Measurements from ENCODE around the gene ZDHHC13. TPM values are rescaled to one million over a fixed set of nuclear protein-coding genes. Genes with fewer than 3 reads are reported as not detected.

ZDHHC13 gene
- polyA plus RNA-seq, 2 of the 4 experiments (the other 2 are of a cell fraction) = 17.6 to 34.3 TPM

DNA sequence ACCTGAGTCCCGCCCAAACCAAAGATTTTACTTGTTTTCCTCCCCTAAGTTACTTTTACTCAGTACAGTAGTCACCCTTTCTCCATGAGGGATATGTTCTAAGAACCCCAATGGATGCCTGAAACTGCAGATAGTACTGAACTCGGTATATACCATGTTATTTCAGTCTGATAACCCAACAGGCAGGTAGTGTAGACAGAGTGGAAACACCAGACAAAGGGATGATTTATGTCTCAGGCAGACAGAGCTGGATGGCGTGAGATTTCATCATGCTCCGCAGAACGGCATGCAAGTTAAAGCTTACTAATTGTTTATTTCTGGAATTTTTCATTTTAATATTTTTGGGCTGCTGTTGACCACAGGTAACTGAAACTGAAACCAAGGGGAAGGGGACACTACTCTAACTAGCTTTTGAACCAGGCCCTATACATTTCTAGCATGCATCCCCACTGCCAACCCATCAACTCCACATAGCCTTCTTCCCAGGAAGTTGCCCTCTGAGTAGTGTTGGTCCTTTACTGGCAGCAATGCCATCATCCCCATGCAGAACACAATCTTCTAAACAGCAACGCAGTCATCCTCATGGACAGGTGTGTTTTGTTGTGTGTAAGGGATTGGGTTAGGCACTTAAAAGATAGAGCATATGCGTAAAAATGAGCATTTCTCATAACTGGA lies 57.1 kb downstream of the ZDHHC13 start:
- CTCF ChIA-PET = no interaction called here
- POLR2A ChIA-PET = no interaction called here
- 93% methylated on average over 7 of the region's 7 CpGs for WGBS (ENCODE audit: missing lambda C conversion rate)
- no peak overlapping the region for H3K4me3 ChIP-seq
- FAIRE-seq = no peak
- H3K4me1 ChIP-seq = no peaks in the 10 kb centered on the region
- no peak for TF ChIP-seq ZFP36 (IDR thresholded peaks at IDR 0.05; ENCODE audit: borderline replicate concordance, partially characterized antibody)
- TF ChIP-seq, protein P1, sequence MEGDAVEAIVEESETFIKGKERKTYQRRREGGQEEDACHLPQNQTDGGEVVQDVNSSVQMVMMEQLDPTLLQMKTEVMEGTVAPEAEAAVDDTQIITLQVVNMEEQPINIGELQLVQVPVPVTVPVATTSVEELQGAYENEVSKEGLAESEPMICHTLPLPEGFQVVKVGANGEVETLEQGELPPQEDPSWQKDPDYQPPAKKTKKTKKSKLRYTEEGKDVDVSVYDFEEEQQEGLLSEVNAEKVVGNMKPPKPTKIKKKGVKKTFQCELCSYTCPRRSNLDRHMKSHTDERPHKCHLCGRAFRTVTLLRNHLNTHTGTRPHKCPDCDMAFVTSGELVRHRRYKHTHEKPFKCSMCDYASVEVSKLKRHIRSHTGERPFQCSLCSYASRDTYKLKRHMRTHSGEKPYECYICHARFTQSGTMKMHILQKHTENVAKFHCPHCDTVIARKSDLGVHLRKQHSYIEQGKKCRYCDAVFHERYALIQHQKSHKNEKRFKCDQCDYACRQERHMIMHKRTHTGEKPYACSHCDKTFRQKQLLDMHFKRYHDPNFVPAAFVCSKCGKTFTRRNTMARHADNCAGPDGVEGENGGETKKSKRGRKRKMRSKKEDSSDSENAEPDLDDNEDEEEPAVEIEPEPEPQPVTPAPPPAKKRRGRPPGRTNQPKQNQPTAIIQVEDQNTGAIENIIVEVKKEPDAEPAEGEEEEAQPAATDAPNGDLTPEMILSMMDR (IDR thresholded peaks at IDR 0.05) = no peak
- TF ChIP-seq, protein P2, sequence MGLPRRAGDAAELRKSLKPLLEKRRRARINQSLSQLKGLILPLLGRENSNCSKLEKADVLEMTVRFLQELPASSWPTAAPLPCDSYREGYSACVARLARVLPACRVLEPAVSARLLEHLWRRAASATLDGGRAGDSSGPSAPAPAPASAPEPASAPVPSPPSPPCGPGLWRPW (IDR thresholded peaks at IDR 0.05) = no peak
- no peak for TF ChIP-seq PHF8 (IDR thresholded peaks at IDR 0.05; ENCODE audit: borderline replicate concordance, low read depth)
- no peak for TF ChIP-seq FOSB (CRISPR knock-in tag; IDR thresholded peaks at IDR 0.05)
- no peak for TF ChIP-seq ESRRA (IDR thresholded peaks at IDR 0.05; ENCODE audit: borderline replicate concordance, low read length)
- no peak for TF ChIP-seq MYC (IDR thresholded peaks at IDR 0.05; ENCODE audit: borderline replicate concordance, low read length)
- TF ChIP-seq, protein P3, sequence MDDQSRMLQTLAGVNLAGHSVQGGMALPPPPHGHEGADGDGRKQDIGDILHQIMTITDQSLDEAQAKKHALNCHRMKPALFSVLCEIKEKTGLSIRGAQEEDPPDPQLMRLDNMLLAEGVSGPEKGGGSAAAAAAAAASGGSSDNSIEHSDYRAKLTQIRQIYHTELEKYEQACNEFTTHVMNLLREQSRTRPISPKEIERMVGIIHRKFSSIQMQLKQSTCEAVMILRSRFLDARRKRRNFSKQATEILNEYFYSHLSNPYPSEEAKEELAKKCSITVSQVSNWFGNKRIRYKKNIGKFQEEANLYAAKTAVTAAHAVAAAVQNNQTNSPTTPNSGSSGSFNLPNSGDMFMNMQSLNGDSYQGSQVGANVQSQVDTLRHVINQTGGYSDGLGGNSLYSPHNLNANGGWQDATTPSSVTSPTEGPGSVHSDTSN (IDR thresholded peaks at IDR 0.05) = no peak
- no peak for TF ChIP-seq NR3C1 (IDR thresholded peaks at IDR 0.05)
- no peak for TF ChIP-seq ZSCAN20 (CRISPR knock-in tag; IDR thresholded peaks at IDR 0.05)
- TF ChIP-seq CBX2 (IDR thresholded peaks at IDR 0.05; ENCODE audit: borderline replicate concordance, low read depth) = no peak
- no peak for TF ChIP-seq POLR2A (IDR thresholded peaks at IDR 0.05; ENCODE audit: low read length)
- TF ChIP-seq MAZ (IDR thresholded peaks at IDR 0.05; ENCODE audit: borderline replicate concordance, low read depth, low read length) = no peak
- ATAC-seq = no peak
- no peak overlapping the region for H3K4me2 ChIP-seq
- DNase-seq (ENCODE audit: low read depth in 1 of 2, low spot score in 1 of 2) = no peak
- no peak overlapping the region for H3K27ac ChIP-seq
- H3K9me3 ChIP-seq = no peaks in the 10 kb centered on the region

DNA sequence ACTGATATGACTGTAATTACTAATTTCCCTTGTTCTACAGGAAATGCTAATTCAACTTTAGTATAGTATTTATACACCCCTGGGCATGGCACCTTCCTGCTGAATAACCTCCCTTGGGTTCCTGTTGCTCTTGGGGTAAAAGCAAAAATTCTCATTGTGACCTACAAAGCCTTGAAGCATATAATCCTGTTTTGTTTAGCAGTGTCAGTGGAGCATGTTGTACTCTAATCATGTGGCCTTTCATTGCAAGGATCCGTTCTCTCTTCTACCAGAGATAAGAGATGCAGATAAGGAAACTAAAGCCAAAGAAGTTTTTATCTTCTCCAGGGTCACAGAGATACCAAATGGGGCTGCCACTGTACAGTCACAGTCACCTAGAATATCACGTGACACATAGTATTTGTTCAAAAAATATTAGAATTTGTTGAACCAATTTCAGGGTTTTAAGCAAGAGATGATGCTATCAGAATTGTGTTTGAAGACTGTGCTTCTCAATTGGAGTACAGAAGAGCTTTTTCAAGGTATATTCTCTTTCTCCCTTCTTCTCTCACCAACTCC lies 59.7 kb downstream of the ZDHHC13 start:
- ATAC-seq = no peak
- ChIA-PET POLR2A (no interaction called here), CTCF (no interaction called here)
- no peak for DNase-seq (ENCODE audit: low read depth in 1 of 2, low spot score in 1 of 2)
- 97% methylated on average over 2 of the region's 2 CpGs for WGBS (ENCODE audit: missing lambda C conversion rate)
- Histone ChIP-seq H3K27ac (no peak overlapping the region), H3K4me3 (no peak overlapping the region), H3K4me2 (no peak overlapping the region), H3K9me3 (no peaks in the 10 kb centered on the region), H3K4me1 (no peaks in the 10 kb centered on the region)
- TF ChIP-seq NR3C1 (IDR thresholded peaks at IDR 0.05) = no peak
- TF ChIP-seq RARB (CRISPR knock-in tag; IDR thresholded peaks at IDR 0.05) = no peak
- TF ChIP-seq MYC (IDR thresholded peaks at IDR 0.05; ENCODE audit: borderline replicate concordance, low read length) = no peak
- TF ChIP-seq, protein P4, sequence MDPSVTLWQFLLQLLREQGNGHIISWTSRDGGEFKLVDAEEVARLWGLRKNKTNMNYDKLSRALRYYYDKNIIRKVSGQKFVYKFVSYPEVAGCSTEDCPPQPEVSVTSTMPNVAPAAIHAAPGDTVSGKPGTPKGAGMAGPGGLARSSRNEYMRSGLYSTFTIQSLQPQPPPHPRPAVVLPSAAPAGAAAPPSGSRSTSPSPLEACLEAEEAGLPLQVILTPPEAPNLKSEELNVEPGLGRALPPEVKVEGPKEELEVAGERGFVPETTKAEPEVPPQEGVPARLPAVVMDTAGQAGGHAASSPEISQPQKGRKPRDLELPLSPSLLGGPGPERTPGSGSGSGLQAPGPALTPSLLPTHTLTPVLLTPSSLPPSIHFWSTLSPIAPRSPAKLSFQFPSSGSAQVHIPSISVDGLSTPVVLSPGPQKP (IDR thresholded peaks at IDR 0.05; ENCODE audit: low read depth, low read length) = no peak
- TF ChIP-seq SMC3 (IDR thresholded peaks at IDR 0.05) = no peak
- TF ChIP-seq ESRRA (IDR thresholded peaks at IDR 0.05; ENCODE audit: borderline replicate concordance, low read length) = no peak
- TF ChIP-seq CHD4 (IDR thresholded peaks at IDR 0.05; ENCODE audit: borderline replicate concordance) = no peak
- no peak for TF ChIP-seq NFE2L2 (conservative IDR thresholded peaks at IDR 0.05; ENCODE audit: low read length)
- no peak for TF ChIP-seq CBX8 (IDR thresholded peaks at IDR 0.05)
- no peak for TF ChIP-seq NPAS2 (CRISPR knock-in tag; IDR thresholded peaks at IDR 0.05; ENCODE audit: borderline replicate concordance)
- TF ChIP-seq RFX5 (IDR thresholded peaks at IDR 0.05) = no peak
- TF ChIP-seq ZC3H11A (IDR thresholded peaks at IDR 0.05) = no peak
- TF ChIP-seq ZFP36 (IDR thresholded peaks at IDR 0.05; ENCODE audit: borderline replicate concordance, partially characterized antibody) = no peak
- TF ChIP-seq, protein P2 (IDR thresholded peaks at IDR 0.05) = no peak
- TF ChIP-seq, protein P5, sequence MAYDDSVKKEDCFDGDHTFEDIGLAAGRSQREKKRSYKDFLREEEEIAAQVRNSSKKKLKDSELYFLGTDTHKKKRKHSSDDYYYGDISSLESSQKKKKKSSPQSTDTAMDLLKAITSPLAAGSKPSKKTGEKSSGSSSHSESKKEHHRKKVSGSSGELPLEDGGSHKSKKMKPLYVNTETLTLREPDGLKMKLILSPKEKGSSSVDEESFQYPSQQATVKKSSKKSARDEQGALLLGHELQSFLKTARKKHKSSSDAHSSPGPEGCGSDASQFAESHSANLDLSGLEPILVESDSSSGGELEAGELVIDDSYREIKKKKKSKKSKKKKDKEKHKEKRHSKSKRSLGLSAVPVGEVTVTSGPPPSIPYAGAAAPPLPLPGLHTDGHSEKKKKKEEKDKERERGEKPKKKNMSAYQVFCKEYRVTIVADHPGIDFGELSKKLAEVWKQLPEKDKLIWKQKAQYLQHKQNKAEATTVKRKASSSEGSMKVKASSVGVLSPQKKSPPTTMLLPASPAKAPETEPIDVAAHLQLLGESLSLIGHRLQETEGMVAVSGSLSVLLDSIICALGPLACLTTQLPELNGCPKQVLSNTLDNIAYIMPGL (CRISPR knock-in tag; IDR thresholded peaks at IDR 0.05; ENCODE audit: borderline replicate concordance) = no peak
- FAIRE-seq = no peak
